KMS-11 (cell line): ENCODE measurements around the gene SEC24D.

Experiments used
- H2AFZ ChIP-seq: fragments of 200-600 bp; sonication (generic); 2 replicates; pipeline ENCODE4 v1.6.1; 2016; ENCODE audit warnings: antibody characterized with exemption, mixed run types, low read depth
- H3K27ac ChIP-seq: fragments of 200-600 bp; sonication (generic); 2 replicates; pipeline ENCODE4 v1.6.1; 2016; ENCODE audit warnings: mild to moderate bottlenecking, mixed run types
- H3K27me3 ChIP-seq: fragments of 200-600 bp; sonication (generic); 2 replicates; pipeline ENCODE4 v1.6.1; 2017; ENCODE audit warnings: mild to moderate bottlenecking, low read depth, mixed run types, moderate library complexity; ENCODE audit not compliant: insufficient read depth
- H3K36me3 ChIP-seq: fragments of 200-600 bp; sonication (generic); 2 replicates; pipeline ENCODE4 v1.6.1; 2017; ENCODE audit warnings: mild to moderate bottlenecking, mixed run types; ENCODE audit not compliant: insufficient read depth
- H3K4me1 ChIP-seq: fragments of 200-600 bp; sonication (generic); 2 replicates; pipeline ENCODE4 v1.6.1; 2016; ENCODE audit warnings: mild to moderate bottlenecking, low read depth, mixed run types; ENCODE audit not compliant: poor library complexity, severe bottlenecking
- H3K4me2 ChIP-seq: fragments of 200-600 bp; sonication (generic); 2 replicates; pipeline ENCODE4 v1.7.0; 2016; ENCODE audit warnings: mild to moderate bottlenecking, mixed run types
- H3K4me3 ChIP-seq: fragments of 200-600 bp; sonication (generic); IDR thresholded peaks from 2 replicates; pipeline ENCODE4 v1.6.1; 2017; ENCODE audit warnings: low read depth, low read length, mixed read lengths; ENCODE audit not compliant: insufficient read depth
- H3K79me2 ChIP-seq: fragments of 200-600 bp; sonication (generic); 2 replicates; pipeline ENCODE4 v1.6.1; 2016; ENCODE audit warnings: low read depth, mixed run types; ENCODE audit not compliant: insufficient read depth
- H3K9ac ChIP-seq: fragments of 200-600 bp; sonication (generic); 2 replicates; pipeline ENCODE4 v1.6.1; 2016; ENCODE audit warnings: mild to moderate bottlenecking, mixed run types
- H4K20me1 ChIP-seq: fragments of 200-600 bp; sonication (generic); 2 replicates; pipeline ENCODE4 v1.6.1; 2016; ENCODE audit warnings: mild to moderate bottlenecking, mixed run types; ENCODE audit not compliant: insufficient read depth
- CTCF ChIP-seq: fragments of 200-600 bp; sonication (generic); conservative IDR thresholded peaks from 2 replicates; pipeline ENCODE4 v1.6.1; 2017; ENCODE audit warnings: low read depth, mild to moderate bottlenecking, antibody characterized with exemption, low read length, moderate library complexity, mixed read lengths

SEC24D gene

GRCh38 chr4:118762155-118762554 lies 73.8 kb downstream of the SEC24D start:
- H3K27ac ChIP-seq: no peak overlapping the region
- no peaks in the 10 kb centered on the region for H3K79me2 ChIP-seq
- no peak overlapping the region for H3K4me2 ChIP-seq
- H4K20me1 ChIP-seq: no peaks in the 10 kb centered on the region
- no peak overlapping the region for H3K9ac ChIP-seq
- H3K4me3 ChIP-seq: no peak overlapping the region
- peaks cover 29% of the 10 kb centered on the region for H3K4me1 ChIP-seq
- 0 out of 2 replicates have a peak, but pooled peaks cover 6% of the 10 kb centered on the region for H3K36me3 ChIP-seq
- no peak for TF ChIP-seq CTCF
- no peaks in the 10 kb centered on the region for H3K27me3 ChIP-seq
- H2AFZ ChIP-seq: no peak overlapping the region

DNA sequence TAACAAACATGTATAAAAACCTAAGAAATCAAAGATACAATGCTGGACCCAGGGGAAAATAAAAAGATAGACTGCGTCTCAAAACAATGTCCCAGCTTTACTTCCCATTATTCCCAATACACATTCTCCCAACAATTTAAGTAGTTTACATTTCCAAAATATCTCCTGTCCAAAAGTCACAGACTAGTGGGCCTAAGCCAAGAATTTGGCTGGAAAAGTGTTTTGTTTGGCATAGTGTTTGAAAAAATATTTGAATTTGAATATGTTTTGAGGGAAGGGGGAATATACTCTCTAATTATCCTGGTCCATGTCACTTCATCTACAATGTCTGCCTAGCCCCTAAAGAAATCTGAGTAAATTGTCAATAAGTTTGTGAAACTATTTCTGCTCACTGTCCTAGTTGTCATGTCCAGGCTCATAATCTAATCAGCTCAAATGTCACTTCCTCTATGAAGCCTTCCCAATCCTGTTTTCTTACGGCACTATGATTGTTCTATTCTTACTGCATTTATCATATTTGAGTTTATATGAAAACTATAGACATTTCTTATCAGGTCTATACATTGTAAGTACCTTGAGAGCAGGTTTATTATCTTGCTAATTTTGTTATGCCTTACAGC lies 74.4 kb downstream of the SEC24D start:
- H3K36me3 ChIP-seq: 0 out of 2 replicates have a peak, but pooled peaks cover 6% of the 10 kb centered on the region
- no peaks in the 10 kb centered on the region for H3K79me2 ChIP-seq
- no peak overlapping the region for H3K4me3 ChIP-seq
- no peaks in the 10 kb centered on the region for H4K20me1 ChIP-seq
- H3K4me1 ChIP-seq: peaks cover 29% of the 10 kb centered on the region
- H2AFZ ChIP-seq: no peak overlapping the region
- H3K27me3 ChIP-seq: no peaks in the 10 kb centered on the region
- no peak overlapping the region; the same call in 1 of the 2 replicates for H3K27ac ChIP-seq
- peak overlapping the region; percentile 9; the same call in 1 of the 2 replicates for H3K4me2 ChIP-seq
- H3K9ac ChIP-seq: no peak overlapping the region
- TF ChIP-seq CTCF: no peak

GRCh38 chr4:118760493-118760892 lies 75.4 kb downstream of the SEC24D start:
- Histone ChIP-seq H3K79me2 (no peaks in the 10 kb centered on the region), H3K9ac (no peak overlapping the region), H3K4me2 (peak overlapping the region; percentile 9; the same call in 1 of the 2 replicates), H3K36me3 (0 out of 2 replicates have a peak, but pooled peaks cover 6% of the 10 kb centered on the region), H3K27ac (peak overlapping the region; percentile 2; the same call in 1 of the 2 replicates), H3K4me3 (no peak overlapping the region), H3K27me3 (no peaks in the 10 kb centered on the region), H4K20me1 (no peaks in the 10 kb centered on the region), H2AFZ (no peak overlapping the region), H3K4me1 (peaks cover 29% of the 10 kb centered on the region)
- no peak for TF ChIP-seq CTCF

- no peaks in the 10 kb centered on the region for H3K79me2 ChIP-seq
- H3K4me3 ChIP-seq: no peak overlapping the region
- no peaks in the 10 kb centered on the region for H4K20me1 ChIP-seq
- no peaks in the 10 kb centered on the region for H3K27me3 ChIP-seq
- H3K9ac ChIP-seq: no peak overlapping the region
- H3K4me2 ChIP-seq: peak overlapping the region; percentile 9; the same call in 1 of the 2 replicates
- peak overlapping the region; percentile 2; the same call in 1 of the 2 replicates for H3K27ac ChIP-seq
- H3K4me1 ChIP-seq: peaks cover 29% of the 10 kb centered on the region
- 0 out of 2 replicates have a peak, but pooled peaks cover 6% of the 10 kb centered on the region for H3K36me3 ChIP-seq
- TF ChIP-seq CTCF: no peak
- H2AFZ ChIP-seq: no peak overlapping the region
These were observed 75.8 kb downstream of the SEC24D start for GRCh38 chr4:118760092-118760491.
